ENCODE results near the gene SGPL1.

DNA sequence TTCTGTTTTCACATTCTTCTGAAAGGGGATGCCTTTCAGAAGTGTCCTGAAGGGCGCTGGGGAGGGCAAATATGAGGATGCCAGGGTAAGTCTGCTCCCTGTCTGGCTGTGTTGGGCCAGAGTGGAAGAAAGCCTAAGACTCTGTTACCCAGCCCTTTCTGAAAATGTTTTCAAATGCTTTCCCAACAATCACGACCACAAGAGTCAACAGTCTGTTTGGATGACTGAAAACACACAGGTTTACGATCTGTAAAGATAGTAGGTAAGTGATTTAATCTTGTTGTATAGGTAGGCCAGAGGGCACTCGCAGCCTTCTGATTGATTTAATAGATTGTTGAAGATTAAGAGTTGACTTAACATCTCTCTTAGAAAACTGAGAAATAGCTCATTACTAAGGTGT lies 13.2 kb downstream of the SGPL1 start:
- TF ChIP-seq, protein P1, sequence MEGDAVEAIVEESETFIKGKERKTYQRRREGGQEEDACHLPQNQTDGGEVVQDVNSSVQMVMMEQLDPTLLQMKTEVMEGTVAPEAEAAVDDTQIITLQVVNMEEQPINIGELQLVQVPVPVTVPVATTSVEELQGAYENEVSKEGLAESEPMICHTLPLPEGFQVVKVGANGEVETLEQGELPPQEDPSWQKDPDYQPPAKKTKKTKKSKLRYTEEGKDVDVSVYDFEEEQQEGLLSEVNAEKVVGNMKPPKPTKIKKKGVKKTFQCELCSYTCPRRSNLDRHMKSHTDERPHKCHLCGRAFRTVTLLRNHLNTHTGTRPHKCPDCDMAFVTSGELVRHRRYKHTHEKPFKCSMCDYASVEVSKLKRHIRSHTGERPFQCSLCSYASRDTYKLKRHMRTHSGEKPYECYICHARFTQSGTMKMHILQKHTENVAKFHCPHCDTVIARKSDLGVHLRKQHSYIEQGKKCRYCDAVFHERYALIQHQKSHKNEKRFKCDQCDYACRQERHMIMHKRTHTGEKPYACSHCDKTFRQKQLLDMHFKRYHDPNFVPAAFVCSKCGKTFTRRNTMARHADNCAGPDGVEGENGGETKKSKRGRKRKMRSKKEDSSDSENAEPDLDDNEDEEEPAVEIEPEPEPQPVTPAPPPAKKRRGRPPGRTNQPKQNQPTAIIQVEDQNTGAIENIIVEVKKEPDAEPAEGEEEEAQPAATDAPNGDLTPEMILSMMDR (IDR thresholded peaks at IDR 0.05): no peak
- TF ChIP-seq EZH2 (IDR thresholded peaks at IDR 0.05): no peak
- TF ChIP-seq EZH2phosphoT487 (IDR thresholded peaks at IDR 0.05): no peak

All from neural progenitor cell (in vitro differentiated cells).